SHP77 (cell line): ENCODE data around the gene RPL18A.

Experiments
- DNase-seq, 2 experiments: peaks; one replicate each; lab custom pipeline; 2025; lab: John Stamatoyannopoulos, UW

RPL18A gene

DNA sequence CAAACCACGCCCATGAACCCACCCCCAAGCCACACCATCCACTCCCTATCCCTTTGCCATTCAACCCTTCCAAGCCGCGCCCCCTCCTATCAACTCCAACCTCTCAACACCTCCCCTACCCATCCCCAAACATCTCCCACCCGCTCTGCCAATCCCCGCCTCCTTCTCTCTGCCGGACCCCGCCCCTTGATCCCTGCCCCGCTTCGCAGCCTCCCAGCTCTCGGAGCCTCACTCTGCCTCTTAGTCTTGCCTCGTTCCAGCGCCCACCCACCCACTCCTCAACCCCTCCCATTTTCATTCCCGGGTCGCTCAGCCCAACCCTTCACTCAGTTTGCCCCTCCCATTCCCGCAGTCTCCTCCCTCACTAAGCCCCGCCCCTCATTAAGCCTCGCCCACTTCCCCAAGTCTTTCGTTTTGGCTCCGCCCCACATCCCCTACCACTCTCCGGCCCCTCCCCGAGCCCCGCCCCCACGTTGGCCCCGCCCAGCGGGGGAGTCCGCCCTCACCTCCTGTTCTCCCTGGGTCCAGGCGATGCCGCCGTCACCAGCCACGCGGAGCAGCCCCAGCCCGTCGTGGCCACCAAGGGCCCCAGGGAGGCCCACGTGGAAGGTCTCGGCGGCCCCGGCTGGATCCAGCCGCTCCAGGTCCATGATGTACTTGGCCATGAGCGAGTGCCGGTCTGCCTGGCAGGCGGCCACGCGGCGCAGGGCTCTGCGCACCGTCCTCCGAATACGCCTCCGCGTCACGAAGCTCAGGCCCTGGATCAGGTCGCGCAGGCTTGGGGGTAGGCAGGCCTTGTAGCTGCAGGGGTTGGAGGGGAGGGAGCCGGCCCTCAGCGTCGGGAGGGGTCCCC is 17.7 kb upstream of the RPL18A start:
- DNase-seq = peak; percentile 88 to 94

DNA sequence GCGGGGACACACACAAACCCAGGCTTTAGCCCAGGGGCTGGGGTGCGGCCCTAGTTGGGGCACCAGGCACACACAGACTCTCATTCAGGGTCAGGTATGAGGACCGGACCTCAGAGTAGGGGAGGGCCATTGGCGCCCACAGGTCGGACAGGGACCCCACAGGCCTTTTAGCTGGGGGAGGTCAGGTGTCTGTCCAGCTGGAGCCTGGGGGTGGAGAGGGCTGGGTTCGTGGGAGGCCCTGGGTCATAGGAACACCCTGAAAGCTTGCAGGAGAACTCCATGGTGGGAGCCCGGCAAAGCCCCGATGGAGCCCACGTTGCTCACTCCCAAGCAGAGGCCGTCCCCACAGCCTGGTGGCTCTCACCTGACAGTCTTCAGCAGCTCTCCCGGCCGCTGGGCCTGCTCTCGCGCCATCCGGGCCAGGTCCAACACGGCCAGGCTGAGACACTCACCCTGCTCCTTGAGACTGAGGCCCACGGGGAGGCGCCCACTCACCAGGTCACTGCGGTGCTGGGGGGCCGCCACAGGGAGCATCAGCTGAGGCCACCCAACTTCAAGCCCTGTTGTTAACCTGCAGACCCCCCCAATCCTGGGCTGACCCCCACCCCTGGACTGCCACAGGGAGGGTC is 16.9 kb upstream of the RPL18A start:
- no peak for DNase-seq

DNA sequence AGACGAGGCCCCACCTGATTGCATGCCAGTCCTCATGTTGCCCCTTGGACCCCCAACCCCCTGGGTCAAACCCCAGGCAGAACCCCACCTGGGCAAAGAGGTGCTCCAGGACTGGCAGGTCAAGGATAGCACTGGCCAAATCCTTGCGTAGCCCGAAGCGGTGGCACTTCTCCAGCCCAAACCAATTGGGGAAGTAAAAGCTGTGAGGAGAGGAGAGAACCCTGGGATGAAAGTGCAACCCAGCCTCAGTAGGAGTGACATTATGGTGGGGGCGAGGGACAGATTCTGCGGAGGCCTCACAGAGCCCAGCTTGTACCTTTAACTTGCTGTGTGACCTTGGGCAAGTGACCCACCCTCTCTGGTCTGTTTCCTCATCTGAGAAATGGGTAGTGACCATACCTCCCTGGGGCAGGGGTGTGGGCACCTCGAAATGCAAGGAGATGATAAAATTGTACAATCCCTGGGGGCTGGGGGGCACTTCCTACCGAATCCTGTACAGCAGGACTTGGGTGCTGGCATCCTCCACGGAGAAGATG is 16.4 kb upstream of the RPL18A start:
- DNase-seq = no peak

DNA sequence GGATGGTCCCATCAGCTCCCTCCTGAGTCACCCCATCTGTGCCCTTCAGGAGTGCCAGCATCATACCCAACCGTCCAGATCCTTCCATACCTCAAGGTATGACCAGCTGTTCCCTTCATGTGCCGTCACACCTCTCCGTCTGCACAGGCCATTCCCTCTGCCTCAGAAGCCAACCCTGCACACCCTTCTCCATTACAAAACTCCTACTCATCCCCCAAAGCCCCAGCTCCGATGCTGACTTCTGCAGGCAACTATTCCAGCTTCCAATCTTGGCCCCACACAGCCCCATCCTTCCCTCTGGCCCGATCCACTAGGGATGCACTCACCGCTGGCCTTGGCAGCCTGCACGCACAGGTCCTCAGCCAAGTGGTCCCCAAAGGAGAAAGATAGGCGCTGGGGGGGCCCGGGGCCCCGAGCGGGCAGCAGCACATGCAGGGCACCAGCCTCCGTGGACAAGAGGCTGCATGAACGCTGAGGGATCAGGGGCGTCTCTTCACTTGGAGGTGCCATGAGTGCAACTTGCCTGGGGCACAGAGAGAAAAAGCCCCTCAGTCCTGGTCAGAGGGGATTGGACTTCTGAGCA is 15.7 kb upstream of the RPL18A start:
- no peak for DNase-seq

DNA sequence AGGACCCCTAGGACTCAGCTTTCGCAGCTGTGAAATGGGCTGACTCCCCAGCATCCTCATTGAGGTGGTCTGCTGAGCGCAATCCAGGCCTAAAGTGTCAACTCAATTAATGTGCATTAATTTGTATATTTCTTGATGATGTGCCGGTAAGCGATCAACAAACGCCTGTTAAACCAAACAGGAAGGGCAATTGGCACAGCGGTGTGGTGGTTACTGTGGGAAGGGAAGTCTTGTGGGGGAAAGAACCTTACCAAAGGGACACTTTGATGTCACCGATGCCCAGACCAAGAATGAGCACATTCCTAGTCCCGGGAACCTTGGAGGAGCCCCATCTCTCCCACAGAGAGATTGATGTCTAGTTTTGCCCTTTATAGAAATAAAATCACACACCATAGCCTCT is 13.6 kb upstream of the RPL18A start:
- no peak for DNase-seq

DNA sequence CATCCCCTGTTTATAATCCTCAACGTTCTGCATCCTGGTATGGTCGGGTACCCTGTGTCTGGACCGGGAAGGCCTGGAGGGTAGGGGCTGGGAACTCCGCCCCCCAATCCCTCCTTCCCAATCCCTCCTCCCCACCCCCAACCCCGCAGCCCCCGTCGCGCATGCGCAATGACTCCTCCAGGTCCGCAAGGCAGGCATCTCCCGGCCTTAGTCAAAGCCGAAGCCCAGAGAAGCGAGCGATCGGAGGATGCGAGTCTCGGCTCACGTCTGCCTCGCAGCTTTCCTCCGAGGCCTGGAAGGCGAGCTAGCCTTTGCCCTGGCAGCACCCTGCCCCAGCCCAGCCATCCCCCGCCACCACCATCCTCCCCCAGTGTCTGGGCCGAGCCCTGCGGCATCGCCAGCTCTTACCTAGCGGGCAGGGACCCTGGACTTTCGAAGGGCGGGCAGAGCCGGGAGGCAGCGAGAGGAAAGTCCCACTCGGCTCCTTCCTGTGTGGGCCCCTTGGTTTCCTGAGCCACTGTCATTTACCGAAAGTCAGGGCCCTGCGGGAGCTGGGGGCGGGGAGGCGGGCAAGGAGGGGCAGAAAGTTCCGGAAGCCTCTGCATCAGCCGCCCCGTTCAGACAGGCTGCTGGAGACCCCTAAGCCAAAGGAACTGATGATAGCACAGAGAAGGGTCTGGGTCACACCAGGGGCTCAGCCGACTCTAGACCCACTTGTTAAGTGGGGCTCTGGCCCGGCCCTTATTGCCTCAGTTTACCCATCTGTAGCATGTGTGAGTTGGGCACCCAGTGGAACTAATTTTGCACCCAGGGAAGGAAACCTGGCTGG is 12.0 kb upstream of the RPL18A start, which contains the start of gene JAK3:
TSS of gene JAK3 (minus strand) at position 445 of the 829 bp plus-strand sequence. CDS start 3,565 bp downstream, outside the sequence.
- DNase-seq = no peak

DNA sequence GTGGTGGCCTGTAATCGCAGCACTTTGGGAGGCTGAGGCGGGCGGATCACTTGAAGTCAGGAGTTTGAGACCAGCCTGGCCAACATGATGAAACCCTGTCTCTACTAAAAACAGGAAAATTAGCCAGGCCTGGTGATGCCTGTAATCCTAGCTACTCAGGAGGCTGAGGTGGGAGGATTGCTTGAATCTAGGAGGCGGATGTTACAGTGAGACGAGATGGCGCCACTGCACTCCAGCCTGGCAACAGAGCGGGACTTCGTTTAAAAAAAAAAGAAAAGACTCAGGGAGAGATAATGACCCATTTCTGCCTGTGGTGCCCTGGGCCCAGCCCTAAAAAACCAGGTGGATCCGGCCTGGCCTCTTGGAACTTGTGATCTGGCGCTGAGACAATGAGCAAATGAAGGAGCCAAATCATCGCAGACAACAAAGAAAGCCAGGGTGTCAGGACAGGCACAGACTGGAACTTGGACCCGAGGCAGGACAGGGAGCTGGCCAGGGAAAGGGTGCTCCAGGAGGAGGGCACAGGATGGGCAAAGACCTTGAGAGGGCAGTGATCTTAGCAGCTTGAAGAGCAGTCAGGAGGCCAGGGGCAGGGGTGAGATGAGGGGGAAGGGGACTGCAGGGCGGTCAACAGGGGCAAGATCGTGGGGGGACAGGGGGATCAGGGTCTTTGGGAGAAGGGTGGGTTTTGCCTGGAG is 11.0 kb upstream of the RPL18A start:
- DNase-seq = no peak

DNA sequence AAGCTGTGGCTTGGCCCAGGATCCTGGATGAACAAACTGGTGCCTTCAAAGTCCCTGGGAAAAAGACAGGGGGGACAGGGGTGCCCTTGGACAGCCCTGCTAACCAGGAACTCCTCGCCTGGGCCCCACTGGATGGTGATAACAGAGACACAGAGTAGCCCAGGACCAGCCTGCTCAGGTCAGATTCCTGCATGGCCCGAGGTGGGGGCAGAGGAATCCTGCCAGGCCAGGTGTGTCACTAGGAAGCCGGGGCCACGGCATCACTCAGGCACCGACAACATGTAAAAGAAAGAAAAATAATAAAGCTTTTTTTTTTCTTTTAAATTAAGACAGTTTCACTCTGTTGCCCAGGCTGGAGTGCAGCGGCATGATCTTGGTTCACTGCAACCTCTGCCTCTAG is 5.6 kb upstream of the RPL18A start:
- no peak for DNase-seq

DNA sequence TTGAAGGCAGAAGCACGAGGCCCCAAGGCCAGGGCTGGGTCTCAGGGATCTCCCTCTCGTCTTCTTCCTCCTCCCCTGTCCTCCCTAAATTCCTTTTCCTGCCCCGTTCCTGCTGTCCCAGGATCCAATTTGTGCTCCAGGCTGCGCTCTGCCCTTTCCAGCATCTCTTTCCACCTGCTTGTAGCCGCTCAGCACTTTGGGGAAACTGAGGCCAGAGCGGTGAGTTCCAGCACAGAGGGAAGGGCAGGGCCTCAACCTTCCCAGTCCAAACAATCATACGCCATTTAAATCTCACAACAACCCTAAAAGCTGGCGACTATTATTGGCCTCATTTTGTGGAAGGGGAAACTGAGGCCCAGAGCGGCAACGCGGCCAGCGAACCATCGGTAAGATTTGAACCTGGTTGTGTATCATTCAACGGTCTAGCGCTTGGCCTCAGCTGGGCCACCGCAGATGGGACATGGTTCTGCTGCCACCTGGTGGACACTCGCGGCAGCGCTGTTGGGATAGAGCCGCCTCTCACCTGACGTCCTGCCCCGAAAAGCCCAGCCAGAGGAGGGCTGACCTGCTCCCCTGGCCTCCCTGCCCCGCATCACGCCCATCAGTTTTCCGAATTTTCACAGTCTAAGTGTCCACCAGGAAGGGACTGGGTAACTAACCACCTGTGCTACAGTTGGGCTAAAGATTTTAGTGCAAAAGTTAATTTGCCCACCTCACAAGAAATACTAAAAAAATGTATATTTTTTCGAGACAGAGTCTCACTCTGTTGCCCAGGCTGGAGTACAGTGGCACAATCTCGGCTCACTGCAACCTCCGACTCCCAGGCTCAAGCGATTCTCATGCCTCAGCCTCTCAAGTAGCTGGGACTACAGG is 4.2 kb upstream of the RPL18A start:
- peak; percentile 41 to 55 for DNase-seq

DNA sequence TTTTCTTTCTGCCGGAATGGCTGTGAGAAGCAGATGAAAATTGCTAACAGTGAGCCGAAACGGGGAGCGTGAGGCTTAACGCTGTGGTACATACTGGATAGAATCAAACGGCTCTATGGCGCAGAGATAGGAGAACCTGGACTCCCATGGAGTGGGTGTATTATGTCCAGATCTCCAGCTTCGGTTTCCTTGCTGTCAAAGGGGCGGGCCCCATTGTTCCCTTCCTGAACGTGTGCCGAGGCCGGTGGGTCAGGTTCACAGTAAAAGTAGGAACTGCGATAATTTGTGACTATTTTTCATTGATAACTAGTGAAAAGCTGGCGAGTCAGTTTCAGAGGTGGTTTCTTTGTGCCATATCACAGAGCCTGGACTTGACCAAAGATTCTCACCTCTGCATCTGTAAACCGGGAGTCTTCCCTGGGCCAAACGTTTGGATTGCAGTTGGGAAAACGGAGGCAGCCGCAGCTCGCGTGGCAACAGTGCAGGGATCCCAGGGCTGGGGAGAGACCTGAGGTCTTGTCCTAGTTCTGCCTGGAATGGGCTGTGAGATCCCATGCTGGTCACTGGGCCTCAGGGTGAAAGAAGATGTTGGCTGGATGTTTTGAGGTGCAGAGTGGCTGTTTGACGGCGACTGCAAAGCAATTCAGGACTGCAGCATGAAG is 752 bp downstream of the RPL18A start:
- no peak for DNase-seq

DNA sequence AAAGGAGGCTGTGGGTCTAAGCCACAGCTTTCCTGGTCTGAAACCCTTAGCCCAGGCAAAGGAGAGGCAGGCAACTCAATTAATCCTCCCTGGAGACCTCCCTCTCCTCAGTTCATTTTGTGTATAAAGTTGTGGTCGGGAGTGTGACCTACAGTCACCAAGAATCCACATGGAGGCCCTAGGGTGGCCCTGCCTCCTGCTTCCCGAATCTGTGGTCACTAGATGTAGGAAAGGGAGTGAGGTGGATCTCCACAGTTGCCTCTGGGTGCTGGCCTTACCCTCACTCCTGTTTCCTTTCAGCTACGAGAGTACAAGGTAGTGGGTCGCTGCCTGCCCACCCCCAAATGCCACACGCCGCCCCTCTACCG is 1.3 kb downstream of the RPL18A start:
- DNase-seq = no peak

DNA sequence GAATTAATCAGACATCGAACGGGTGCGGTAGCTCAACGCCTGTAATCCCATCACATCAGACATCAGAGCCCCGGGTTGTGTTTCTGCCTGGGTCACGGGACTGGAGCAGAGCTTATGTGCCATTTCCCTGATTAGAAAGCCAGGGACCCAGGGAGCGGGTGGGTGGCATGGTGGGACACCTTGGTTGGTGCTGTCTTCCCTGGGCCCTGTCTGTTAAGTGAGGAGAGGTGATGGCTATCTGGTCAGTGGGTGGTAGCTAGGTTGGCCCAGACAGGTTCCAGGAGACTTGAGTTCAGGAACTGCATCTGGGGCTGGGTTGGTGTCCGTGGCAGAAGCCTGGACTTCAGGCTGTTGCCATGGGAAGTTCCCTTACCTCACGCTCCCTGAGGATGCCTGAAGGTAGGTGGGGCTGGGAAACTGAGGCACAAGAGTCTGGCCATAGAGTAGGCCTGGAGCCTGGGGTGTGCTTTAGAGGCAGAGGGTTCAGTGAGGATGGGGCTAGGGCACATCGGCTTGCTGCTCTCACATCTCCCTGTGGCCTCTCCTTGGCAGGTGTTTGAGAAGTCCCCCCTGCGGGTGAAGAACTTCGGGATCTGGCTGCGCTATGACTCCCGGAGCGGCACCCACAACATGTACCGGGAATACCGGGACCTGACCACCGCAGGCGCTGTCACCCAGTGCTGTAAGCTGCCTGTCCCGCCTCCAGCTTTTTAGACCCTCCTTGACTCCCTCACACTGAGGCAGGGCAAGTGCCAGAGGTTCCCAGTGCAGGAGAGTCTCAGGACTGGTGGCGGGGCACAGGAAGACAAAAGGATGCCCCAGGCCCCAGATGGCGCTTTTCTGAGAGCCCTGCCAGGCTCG is 2.1 kb downstream of the RPL18A start:
- no peak for DNase-seq

DNA sequence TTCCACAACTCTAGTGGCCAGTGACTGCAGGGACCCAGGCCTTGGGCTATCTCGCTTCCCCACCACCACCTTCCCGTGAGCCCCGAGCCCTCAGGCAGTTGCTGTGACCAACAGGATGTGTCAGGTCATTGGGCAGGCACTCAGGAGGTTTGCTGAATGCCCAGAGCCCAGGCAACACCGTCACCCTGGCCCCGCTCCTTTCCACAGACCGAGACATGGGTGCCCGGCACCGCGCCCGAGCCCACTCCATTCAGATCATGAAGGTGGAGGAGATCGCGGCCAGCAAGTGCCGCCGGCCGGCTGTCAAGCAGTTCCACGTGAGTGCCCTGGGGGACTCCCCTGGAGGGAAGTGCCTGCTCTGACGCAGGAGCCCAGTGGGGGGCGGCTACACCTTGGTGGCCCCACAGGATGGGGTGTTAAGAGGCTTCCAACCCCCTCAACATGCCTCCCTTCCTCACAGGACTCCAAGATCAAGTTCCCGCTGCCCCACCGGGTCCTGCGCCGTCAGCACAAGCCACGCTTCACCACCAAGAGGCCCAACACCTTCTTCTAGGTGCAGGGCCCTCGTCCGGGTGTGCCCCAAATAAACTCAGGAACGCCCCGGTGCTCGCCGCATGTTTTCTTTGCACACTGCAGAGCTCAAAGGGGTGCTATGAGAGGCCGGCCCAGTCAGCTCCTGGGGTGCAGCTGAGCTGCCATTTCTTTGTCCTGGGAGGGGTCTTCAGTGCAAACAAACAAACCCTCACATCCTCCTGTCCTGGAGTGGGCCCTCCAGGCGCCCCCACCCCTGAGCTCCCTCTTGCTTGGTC is 3.2 kb downstream of the RPL18A start:
- DNase-seq = no peak

DNA sequence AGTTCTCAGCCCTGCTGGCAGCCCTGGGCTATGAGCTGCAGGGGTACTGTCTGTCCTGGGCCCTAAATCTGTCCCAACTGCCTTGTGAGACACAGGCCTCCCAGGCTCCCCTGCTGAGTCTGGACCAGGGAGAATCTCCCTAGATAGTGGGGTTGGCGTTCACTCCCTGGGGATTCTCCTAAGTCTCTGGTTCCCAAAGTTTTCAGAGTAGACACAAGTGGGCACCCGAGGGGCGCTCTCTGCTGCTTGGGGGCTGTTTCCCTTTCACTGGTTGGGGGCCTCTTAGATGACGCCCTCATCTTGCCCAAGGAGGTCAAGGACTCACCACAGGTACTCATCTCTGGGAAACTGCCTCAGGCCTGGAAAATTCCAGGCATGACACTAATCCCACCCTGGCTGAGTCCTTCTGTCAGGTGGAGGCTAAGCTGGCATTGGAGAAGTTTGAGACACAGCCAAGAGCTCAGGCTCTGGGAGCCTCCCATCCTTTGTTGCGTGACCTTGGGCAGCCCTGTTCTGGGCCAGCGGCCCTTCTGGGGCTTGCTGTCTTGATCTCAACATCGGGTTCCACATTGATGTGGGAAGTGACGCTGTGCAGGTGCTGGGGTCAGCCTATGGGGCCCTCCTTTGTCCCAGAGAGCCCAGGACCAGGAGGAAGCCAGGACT is 3.9 kb downstream of the RPL18A start:
- DNase-seq = no peak

DNA sequence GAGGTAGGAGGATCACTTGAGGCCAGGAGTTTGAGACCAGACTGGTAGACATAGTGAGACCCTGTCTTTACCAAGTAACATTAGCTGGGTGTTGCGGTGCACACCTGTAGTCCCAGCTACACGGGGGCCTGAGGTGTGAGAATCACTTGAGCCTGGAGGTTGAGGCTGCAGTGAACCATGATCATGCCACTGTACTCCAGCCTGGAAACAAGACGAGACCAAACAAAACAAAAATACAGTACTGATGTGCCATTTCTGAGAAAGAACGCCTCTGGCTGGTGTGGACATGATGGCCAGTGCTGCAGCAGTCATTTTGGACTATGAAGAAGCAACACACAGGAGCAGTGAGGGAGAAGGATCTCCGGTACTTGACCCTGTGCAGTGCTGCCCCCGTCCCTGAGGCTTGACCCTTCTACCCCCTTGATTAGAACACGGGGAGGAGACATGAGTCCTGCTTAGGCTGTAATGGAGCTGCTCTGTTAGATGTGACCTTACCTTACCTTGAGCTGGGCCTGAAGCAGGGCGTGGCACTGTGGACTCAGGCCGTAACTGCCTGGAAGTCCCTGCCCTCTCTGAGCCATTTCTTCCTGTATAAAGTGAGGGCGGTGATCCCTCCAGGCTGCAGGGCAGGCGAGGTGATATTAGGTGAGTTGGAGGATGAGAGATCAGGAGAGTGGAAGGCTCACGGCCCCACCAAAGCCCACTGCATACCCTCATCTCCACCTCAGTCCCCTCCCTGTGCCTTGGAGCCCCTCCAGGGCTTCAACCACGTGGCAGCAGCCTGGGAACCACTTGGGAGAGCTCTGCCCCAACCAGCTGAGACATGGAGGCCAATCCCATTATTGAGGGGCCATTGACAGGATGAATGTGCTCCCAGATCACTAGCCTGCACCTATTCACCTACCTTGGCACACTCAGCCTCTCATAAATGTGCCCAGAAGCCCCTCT is 5.9 kb downstream of the RPL18A start:
- DNase-seq = no peak

DNA sequence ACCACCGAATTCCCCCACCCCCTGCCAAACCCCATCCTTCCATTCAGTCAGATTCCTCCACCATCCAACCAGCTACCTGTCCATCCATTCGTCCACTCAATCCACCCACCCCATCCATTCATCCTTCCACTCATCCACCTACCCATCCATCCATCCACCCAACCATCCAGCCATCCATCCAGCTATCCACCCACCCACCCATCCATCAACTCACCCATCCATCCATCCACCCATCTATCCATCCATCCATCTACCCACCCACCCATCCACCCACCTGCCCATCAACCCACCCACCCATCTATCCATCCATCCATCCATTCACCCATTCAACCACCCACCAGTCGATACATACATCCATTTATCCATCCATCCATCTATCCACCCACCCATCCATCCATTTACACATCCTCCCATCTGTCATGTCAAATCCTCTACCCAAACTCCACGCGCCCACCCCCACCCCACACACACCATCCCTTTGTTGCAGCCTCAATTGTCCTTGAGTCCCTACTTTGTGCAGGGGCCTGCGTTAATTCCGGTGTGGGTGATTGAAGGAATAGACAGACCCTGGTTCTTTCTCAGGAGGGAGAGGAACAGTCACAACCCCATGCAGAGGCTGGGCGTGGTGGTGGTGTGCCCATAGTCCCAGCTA is 6.7 kb downstream of the RPL18A start:
- DNase-seq = no peak
